NCI-H2171 (cell line): Measurements from ENCODE around the gene OPA1.
A peak's percentile ranks its signal among the peaks of the same experiment; 100 is the strongest.

Source experiments
- DNase-seq: peaks from one replicate; lab custom pipeline; 2025; lab: John Stamatoyannopoulos, UW

Gene OPA1, protein sequence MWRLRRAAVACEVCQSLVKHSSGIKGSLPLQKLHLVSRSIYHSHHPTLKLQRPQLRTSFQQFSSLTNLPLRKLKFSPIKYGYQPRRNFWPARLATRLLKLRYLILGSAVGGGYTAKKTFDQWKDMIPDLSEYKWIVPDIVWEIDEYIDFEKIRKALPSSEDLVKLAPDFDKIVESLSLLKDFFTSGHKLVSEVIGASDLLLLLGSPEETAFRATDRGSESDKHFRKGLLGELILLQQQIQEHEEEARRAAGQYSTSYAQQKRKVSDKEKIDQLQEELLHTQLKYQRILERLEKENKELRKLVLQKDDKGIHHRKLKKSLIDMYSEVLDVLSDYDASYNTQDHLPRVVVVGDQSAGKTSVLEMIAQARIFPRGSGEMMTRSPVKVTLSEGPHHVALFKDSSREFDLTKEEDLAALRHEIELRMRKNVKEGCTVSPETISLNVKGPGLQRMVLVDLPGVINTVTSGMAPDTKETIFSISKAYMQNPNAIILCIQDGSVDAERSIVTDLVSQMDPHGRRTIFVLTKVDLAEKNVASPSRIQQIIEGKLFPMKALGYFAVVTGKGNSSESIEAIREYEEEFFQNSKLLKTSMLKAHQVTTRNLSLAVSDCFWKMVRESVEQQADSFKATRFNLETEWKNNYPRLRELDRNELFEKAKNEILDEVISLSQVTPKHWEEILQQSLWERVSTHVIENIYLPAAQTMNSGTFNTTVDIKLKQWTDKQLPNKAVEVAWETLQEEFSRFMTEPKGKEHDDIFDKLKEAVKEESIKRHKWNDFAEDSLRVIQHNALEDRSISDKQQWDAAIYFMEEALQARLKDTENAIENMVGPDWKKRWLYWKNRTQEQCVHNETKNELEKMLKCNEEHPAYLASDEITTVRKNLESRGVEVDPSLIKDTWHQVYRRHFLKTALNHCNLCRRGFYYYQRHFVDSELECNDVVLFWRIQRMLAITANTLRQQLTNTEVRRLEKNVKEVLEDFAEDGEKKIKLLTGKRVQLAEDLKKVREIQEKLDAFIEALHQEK

GRCh38 chr3:193592841-193593667, at the start of gene OPA1:
TSS of gene OPA1 (plus strand) at chr3:193593208. CDS start at chr3:193593378, 170 bp downstream.
- peak; percentile 98 for DNase-seq

DNA sequence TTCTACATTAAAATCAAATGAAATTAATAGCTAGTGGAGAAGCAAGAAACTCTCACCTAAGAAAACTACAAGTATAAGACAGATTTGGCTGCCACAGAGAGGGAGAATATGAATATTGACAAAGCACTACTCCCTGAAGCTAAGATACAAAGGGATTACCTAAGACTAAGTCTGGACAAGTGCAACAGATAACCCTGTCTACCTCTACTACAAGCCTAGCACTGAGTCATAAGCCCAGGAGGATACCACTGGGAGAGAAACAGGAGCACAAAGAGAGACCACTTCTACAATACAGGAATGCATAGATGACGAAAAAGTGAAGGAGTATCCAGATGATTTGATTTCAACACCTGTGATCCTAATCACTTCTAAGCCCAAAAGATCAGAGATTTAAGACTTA, 48.7 kb upstream of the OPA1 start:
- DNase-seq = no peak

- no peak for DNase-seq
Observed at GRCh38 chr3:193545304-193545703, 47.7 kb upstream of the OPA1 start.

GRCh38 chr3:193546129-193546528, 46.9 kb upstream of the OPA1 start:
- no peak for DNase-seq

DNA sequence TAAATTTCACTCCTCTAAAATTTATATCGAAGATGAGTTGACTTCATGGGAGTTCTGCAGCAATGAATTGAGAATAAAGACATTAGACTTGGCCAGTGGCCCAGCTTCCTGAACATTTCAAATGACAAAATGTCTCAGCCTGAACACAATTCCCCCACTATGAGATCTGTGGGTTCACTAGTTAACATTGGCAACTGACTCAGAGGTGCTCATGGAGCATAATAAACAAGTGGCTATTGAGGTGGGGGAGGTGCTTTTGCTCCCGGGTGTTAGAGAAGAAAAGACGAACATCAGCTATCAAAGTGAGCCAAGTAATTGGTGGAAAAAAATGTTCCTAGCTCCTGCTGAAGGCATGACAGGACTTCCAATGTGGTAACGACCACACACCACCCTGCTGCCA, 44.6 kb upstream of the OPA1 start:
- no peak for DNase-seq

DNA sequence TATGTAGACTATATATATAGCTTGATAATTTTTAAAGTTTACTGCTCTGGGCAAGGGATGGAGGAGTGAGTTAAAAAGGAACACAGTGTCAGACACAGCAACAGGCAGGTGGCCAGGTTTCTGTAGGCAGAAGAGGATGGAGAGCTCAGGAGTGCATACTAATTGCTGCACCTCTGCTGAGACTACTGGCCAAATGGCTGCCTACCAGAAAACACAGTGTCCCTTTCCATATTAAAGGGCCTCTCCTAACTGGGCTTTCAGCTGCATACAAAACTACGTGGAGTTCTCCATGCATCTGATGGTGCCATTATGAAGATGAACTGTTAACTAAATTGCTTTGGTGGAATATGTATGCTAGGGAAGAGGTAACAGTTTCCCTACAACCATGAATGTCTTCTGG, 40.1 kb upstream of the OPA1 start:
- DNase-seq = no peak

GRCh38 chr3:193553586-193553985, 39.4 kb upstream of the OPA1 start:
- DNase-seq = no peak

DNA sequence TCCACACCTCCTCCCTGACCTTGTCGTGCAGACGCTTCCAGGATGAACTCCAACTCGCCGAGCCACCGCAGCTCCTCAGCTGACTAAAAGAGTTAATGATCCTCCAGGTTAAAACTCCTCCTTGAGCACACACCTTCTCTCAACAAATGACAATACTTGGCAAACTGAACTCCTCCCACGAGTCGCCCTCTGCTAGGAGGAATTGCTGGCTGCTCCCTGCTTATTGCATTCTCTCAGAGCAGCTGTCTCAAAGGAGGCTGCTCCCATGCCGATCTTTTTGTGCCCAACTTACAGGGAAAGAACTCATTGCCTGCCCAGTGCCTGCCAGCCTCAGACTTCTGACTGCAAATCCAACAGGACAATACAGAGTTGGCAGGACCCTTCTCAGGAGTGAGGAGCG, 38.2 kb upstream of the OPA1 start, which contains the start of gene ATP13A4:
Gene ATP13A4, minus strand, starts transcription at position 85 of the 400 bp plus-strand sequence. CDS start 96 bp downstream, outside the sequence.
- DNase-seq = no peak

DNA sequence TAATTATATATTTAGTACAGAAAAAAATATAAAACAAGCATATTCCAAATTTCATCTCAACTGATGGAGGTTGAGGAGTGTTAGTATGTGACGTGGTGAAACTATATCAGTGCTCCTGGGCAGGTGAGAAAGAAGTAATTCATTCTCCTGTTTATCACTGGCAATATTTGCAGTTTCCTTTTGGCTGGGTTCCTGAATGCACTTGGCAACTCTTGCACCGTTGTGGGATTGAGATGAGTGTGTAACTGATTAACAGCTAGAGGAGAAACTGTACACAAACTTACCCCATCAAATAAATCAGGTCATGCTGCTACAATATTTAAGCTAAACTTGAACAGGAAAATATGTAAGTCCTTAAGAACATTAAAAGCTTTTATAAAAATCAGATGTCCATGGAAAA, 36.2 kb upstream of the OPA1 start:
- DNase-seq = no peak

GRCh38 chr3:193559100-193559499, 33.9 kb upstream of the OPA1 start:
- DNase-seq = no peak

- DNase-seq = no peak
Observed at GRCh38 chr3:193560091-193560490, 32.9 kb upstream of the OPA1 start.

GRCh38 chr3:193560870-193561269, 32.1 kb upstream of the OPA1 start:
- peak; percentile 1 for DNase-seq

- DNase-seq = no peak
Observed at GRCh38 chr3:193563426-193563825, 29.6 kb upstream of the OPA1 start.

- no peak for DNase-seq
Observed at GRCh38 chr3:193564012-193564411, 29.0 kb upstream of the OPA1 start.

DNA sequence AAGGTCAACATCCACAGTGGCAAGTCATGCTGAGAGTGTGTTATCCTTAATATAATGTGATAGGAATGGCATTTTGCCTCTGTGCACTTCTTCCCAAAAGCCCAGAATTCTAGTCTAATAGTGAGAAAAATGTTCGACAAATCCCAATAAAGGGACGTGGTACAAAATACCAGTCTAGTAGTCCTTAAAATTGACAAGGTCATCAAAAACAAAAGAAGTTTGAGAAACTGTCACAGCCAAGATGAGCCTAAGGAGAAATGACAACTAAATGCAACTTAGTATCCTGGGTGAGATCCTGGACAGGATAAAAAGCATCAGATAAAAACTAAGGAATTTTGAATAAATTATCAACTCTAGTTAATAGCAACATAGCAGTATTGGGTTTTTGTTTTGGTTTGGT, 23.9 kb upstream of the OPA1 start:
- no peak for DNase-seq

DNA sequence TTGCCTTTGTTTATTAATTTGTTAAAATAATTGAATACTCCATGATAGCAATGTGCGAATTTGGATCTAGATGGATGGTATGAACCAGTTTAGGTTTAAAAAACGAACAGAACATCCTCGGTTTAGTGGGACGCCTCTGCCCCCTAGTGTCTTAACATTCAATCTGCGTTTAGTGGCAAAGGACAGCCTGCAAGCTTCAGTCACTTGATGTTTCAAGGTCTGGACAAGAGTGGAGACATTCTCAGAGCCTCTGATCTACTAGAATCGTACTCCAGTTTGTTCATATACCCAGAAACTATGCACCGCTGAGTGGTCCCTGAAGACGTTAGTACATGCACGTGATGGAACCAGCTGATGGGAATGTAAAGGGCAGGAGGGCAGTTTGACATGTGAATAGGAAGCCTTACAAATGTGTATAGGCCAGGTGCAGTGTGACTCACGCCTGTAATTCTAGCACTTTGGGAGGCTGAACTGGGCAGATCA, 20.5 kb upstream of the OPA1 start:
- peak; percentile 57 for DNase-seq

GRCh38 chr3:193573403-193574191, 19.4 kb upstream of the OPA1 start:
- DNase-seq = no peak

DNA sequence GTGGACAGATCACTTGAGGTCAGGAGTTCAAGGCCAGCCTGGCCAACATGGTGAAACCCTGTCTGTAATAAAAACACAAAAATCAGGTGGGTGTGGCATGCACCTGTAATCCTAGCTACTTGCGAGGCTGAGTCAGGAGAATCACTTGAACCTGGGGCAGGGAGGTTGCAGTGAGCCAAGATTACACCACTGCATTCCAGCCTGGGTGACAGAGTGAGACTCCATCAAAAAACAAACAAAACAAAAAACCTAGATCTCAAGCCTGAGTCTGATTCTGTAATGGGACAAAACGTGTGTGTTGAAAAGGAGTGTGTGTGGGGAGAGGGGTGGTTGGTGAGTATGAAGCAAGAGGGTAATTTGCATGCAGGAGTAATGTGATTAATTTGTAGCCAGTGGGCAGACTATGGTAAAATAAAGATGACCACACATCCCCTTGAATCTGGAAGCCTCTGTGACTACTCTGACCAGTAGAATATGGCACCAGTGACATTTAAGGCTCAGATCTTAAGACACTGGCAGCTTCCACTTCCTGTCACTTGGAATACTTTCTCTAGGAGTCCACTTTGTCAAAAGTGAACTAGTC, 18.4 kb upstream of the OPA1 start:
- no peak for DNase-seq

GRCh38 chr3:193585530-193585929, 7.5 kb upstream of the OPA1 start:
- DNase-seq = no peak

DNA sequence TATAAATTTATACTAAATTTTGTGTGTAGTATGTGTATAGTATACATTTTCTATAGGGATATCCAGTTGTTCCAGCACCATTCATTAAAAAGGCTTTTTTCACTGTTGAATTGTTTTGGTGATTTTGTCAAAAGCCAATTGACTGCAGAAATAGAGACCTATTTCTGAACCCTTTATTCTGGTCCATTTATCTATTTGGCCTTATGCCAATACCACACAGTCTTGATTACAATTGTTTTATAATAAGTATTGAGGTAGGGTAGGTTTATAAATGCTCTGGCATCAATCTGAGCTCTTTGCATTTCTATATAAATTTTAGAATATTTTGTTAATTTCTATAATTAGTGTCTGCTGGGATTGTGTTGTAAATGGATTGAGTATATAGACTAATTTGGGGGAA, 6.5 kb upstream of the OPA1 start:
- DNase-seq = no peak
